AG04450 (cell line): ENCODE data around the gene DOCK4. TPM values are rescaled to one million over a fixed set of nuclear protein-coding genes. Genes with fewer than 3 reads are reported as not detected.

ENCODE experiments used
- CTCF ChIA-PET: fragments of 300-600, 350-600 bp; formaldehyde crosslinking; extraction: SDS; loops from one replicate; lab custom pipeline; 2022; ENCODE audit warnings: antibody characterized with exemption, inconsistent platforms; lab: Charles Lee
- POLR2A ChIA-PET: fragments of 350-600 bp; formaldehyde crosslinking; extraction: SDS; loops from one replicate; lab custom pipeline; 2021; ENCODE audit warnings: antibody characterized with exemption, inconsistent platforms; lab: Yijun Ruan, JAX
- DNase-seq: peaks from one replicate; pipeline ENCODE4 v3.0.0-alpha.2; 2011; ENCODE audit warnings: low read depth, low spot score
- H3K27ac ChIP-seq: one replicate; pipeline ENCODE4 v1.5.1; 2012; ENCODE audit warnings: low read depth, low read length, control low read depth
- H3K27me3 ChIP-seq: one replicate; pipeline ENCODE4 v1.6.0; 2012; ENCODE audit warnings: low read length; ENCODE audit not compliant: control insufficient read depth, insufficient read depth
- H3K4me3 ChIP-seq: 2 replicates; pipeline ENCODE4 v1.5.1; 2011; ENCODE audit warnings: mild to moderate bottlenecking, low read depth, low read length, control low read depth
- H3K9me3 ChIP-seq: 2 replicates; pipeline ENCODE4 v1.5.1; 2012; ENCODE audit warnings: low read length; ENCODE audit not compliant: control insufficient read depth, insufficient read depth
- polyA plus RNA-seq: library from polyadenylated mRNA; depleted of rRNA; stranded (reverse); fragments of >200 nt; gene quantifications from 2 replicates; pipeline ENCODE4 v1.2.3, GENCODE V29; 2011
- TF ChIP-seq, protein P1 (sequence below): IDR thresholded peaks from 2 replicates; pipeline ENCODE4 v1.5.1; 2011; ENCODE audit warnings: low read depth, low read length, control low read depth, inconsistent platforms

DOCK4 gene
- polyA plus RNA-seq, 1 experiment: 12.6 TPM

DNA sequence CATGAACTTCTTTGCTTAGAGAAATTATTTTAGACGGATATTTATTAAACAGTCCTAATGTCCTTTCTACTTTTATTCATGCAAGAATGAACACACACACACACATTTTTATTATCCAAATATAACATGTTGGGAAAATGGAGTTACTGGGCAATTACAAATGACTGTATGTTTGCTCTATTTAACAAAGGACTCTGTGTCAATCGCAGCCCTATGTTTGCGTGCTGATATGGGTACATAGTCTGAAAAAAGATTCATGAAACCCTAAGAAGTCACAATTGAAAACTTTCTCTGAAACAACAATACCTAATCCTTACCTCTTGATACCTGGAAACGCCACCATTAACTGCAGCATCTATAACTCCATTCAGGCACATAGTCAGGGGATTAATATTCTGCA is 459.2 kb downstream of the DOCK4 start:
- DNase-seq: no peak
- H3K27ac ChIP-seq: no peak overlapping the region
- no peaks in the 10 kb centered on the region for H3K9me3 ChIP-seq
- no peak overlapping the region for H3K4me3 ChIP-seq
- TF ChIP-seq, protein P1, sequence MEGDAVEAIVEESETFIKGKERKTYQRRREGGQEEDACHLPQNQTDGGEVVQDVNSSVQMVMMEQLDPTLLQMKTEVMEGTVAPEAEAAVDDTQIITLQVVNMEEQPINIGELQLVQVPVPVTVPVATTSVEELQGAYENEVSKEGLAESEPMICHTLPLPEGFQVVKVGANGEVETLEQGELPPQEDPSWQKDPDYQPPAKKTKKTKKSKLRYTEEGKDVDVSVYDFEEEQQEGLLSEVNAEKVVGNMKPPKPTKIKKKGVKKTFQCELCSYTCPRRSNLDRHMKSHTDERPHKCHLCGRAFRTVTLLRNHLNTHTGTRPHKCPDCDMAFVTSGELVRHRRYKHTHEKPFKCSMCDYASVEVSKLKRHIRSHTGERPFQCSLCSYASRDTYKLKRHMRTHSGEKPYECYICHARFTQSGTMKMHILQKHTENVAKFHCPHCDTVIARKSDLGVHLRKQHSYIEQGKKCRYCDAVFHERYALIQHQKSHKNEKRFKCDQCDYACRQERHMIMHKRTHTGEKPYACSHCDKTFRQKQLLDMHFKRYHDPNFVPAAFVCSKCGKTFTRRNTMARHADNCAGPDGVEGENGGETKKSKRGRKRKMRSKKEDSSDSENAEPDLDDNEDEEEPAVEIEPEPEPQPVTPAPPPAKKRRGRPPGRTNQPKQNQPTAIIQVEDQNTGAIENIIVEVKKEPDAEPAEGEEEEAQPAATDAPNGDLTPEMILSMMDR: no peak
- ChIA-PET POLR2A (no interaction called here), CTCF (interaction anchor here (1.6 kb wide), 1 partner anchor 749 kb away, joined by 4 read pairs; no protein-coding TSS in a partner anchor)
- no peaks in the 10 kb centered on the region for H3K27me3 ChIP-seq

DNA sequence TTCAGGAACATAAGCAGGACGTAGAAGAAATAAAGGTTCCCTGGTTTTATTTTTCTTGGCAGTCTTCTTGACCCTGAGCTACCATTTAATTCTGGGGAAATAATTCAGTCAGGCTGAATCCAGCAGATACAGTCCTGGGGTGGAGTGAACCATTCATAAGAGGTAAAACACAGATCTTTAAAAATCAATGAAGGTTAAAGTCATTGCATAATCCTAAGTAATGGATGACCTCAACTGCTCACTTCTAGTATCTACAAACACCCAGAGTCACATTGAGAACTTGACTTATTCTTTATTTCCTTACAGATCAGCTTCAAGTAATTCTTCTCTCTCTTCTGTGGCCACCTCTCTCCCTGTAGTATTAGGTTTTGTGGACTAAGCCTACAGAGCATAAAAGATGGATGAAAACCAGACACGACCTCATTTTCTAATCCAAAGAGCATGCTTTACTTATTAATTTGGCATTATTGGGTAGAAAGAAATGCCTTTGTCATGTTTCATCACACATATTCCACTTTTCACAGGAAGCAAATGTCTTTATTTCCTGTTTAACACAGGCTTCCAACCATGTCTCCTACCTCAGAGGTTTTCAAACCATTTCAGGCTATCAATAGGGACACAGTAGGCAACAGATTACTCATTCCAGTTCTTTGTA is 461.6 kb downstream of the DOCK4 start:
- TF ChIP-seq, protein P1: no peak
- ChIA-PET POLR2A (no interaction called here), CTCF (interaction anchor here (0.5 to 6.8 kb wide), 5 partner anchors 8 to 751 kb away, joined by 3 to 82 read pairs (median 3); no protein-coding TSS in a partner anchor)
- no peaks in the 10 kb centered on the region for H3K27me3 ChIP-seq
- no peaks in the 10 kb centered on the region for H3K9me3 ChIP-seq
- no peak overlapping the region for H3K27ac ChIP-seq
- DNase-seq: peak; percentile 24
- no peak overlapping the region for H3K4me3 ChIP-seq

DNA sequence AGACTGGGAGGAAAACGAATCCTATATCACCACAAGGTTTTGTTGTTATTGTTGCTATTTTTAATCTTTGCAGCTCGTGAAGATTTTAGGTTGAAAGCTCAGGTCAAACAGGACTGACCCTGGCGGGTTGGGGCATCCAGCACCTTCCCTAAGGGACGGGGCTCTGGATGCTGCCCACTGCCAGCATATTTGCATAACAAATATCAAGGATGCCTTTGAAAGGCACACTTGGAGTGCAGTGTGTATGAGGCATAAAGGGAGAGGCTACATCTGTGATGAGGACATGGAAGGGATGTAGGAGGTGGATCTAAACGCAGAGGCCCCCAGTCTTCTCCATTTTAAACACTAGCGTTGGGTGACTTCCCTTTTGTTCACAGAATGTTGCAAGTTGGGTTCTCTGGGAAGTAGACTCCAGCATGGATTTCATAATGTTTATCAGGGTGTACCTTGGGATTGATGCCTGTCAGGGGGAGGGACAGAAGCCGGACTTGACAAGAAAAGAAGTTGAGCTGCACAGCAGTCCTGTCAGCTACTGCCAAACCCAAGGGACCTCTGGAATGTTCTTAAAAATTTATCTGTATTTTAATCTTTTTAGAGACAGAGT is 462.9 kb downstream of the DOCK4 start:
- Histone ChIP-seq H3K27me3 (no peaks in the 10 kb centered on the region), H3K27ac (no peak overlapping the region), H3K4me3 (no peak overlapping the region), H3K9me3 (no peaks in the 10 kb centered on the region)
- POLR2A ChIA-PET: no interaction called here
- TF ChIP-seq, protein P1: no peak
- CTCF ChIA-PET: interaction anchor here (1.1 to 6.8 kb wide), 6 partner anchors 9 to 752 kb away, joined by 3 to 82 read pairs (median 7); no protein-coding TSS in a partner anchor
- no peak for DNase-seq

DNA sequence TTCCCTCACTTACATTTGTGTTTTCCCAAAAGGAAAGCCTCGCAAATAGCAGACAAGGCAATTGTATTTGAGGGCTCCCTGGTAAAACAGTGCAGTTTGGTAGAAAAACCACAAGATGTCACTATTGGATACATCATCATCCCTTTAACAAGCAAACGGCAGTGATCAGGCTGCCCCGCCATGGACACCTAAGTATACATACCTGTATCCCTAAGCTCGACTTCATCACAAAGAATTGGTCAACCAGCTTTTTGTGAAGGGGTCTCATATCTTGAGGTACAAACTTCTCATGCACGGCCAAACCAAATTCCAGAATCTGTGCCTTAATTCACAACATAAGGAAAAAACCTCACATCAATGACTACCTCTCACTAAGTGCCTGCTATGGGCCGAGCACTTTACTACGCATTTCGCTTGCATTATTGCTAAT is 464.4 kb downstream of the DOCK4 start:
- DNase-seq: peak; percentile 45
- CTCF ChIA-PET: interaction anchor here (0.5 to 6.8 kb wide), 45 partner anchors 9 to 1697 kb away, joined by 3 to 82 read pairs (median 4); partner anchors contain the start of genes IFRD1 and LSMEM1
- no peak overlapping the region for H3K4me3 ChIP-seq
- TF ChIP-seq, protein P1: peak; percentile 77
- H3K27ac ChIP-seq: no peak overlapping the region
- no peaks in the 10 kb centered on the region for H3K9me3 ChIP-seq
- POLR2A ChIA-PET: no interaction called here
- no peaks in the 10 kb centered on the region for H3K27me3 ChIP-seq

DNA sequence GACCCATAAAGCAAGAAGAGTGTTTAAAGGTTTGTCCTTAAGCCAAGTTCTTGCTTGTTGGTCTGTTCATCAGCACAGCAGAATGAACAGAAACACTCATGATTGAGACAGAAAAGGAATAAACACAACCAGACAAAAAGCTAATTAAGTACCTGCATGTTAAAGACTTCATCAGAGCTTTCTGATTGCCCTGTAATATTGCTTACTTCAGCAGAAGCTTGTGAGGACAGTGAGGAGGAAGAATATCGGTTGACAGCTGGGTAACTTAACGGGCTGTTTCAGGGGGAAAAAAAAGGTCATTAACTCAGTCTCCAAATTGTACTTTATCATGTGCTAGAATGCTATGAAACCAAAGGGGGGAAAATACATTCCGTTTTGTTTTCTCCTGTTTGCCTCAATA is 465.3 kb downstream of the DOCK4 start:
- Histone ChIP-seq H3K27me3 (no peaks in the 10 kb centered on the region), H3K9me3 (no peaks in the 10 kb centered on the region), H3K4me3 (no peak overlapping the region), H3K27ac (no peak overlapping the region)
- CTCF ChIA-PET: interaction anchor here (0.6 to 6.8 kb wide), 44 partner anchors 9 to 1698 kb away, joined by 3 to 82 read pairs (median 4); partner anchors contain the start of genes IFRD1 and LSMEM1
- TF ChIP-seq, protein P1: no peak
- POLR2A ChIA-PET: no interaction called here
- no peak for DNase-seq
